Lung (tissue), 12 donors: ENCODE measurements around the gene MICU1. TPM values are rescaled to one million over a fixed set of nuclear protein-coding genes. Genes with fewer than 3 reads are reported as not detected.
"Not testable (repeated sequence)": the region's sequence is repeated elsewhere in the genome, so short reads cannot be mapped to it uniquely, and the experiment has no call there.

Experiments
- ATAC-seq: fragments of 200-7000 bp; cut with Tn5 transposase; one replicate; pipeline ENCODE4 v1.9.1; 2020; ENCODE audit warnings: moderate number of reproducible peaks; ENCODE audit not compliant: insufficient read depth, low FRiP score
- DNase-seq, 3 donors: peaks; one replicate each; pipeline ENCODE4 v3.0.0-alpha.2; 2013 to 2017
- H3K27ac ChIP-seq, 2 donors: one replicate each; pipeline ENCODE4 v1.5.1; 2013; ENCODE audit warnings: mild to moderate bottlenecking in 2 of 2, moderate library complexity in 2 of 2, control low read depth in 1 of 2, inconsistent platforms in 1 of 2, low read depth in 1 of 2, low read length in 1 of 2
- H3K27me3 ChIP-seq, 3 donors: one replicate each; pipeline ENCODE4 v1.5.1; 2013; ENCODE audit warnings: low read length in 2 of 3; ENCODE audit not compliant: control insufficient read depth in 3 of 3, insufficient read depth in 3 of 3
- H3K36me3 ChIP-seq, 4 donors: one replicate each; pipeline ENCODE4 v1.5.1; 2013; ENCODE audit warnings: low read length in 4 of 4, mild to moderate bottlenecking in 1 of 4, moderate library complexity in 1 of 4; ENCODE audit not compliant: control insufficient read depth in 4 of 4, insufficient read depth in 4 of 4
- H3K4me1 ChIP-seq, 5 donors: one replicate each; pipeline ENCODE4 v1.5.1; 2013; ENCODE audit warnings: low read length in 5 of 5, mild to moderate bottlenecking in 2 of 5, moderate library complexity in 1 of 5; ENCODE audit not compliant: control insufficient read depth in 5 of 5, insufficient read depth in 5 of 5
- H3K4me3 ChIP-seq: one replicate; pipeline ENCODE4 v1.5.1; 2013; ENCODE audit warnings: mild to moderate bottlenecking, control low read depth, moderate library complexity
- H3K9ac ChIP-seq, 2 donors: one replicate each; pipeline ENCODE4 v1.5.1; 2013; ENCODE audit warnings: low read length in 2 of 2, control low read depth in 1 of 2; ENCODE audit not compliant: insufficient read depth in 1 of 2
- H3K9me3 ChIP-seq, 4 donors: one replicate each; pipeline ENCODE4 v1.5.1; 2013; ENCODE audit warnings: low read length in 3 of 4, mild to moderate bottlenecking in 1 of 4, moderate library complexity in 1 of 4; ENCODE audit not compliant: control insufficient read depth in 4 of 4, insufficient read depth in 3 of 4
- WGBS, 2 donors: extraction: QIAGEN DNeasy Blood & Tissue Kit; methylation state at CpG; one replicate each; pipeline ENCODE4 v1.1.7; 2013; 5-methylcytosine and 5-hydroxymethylcytosine counted together
- polyA plus RNA-seq, 2 donors: library from polyadenylated mRNA; stranded (reverse); fragments of 200-250 nt; gene quantifications; one replicate each; pipeline ENCODE4 v1.2.1, GENCODE V29; 2013
- total RNA-seq, 2 donors: library from RNA; depleted of rRNA in 1 of 2; stranded (reverse); fragments of >200 nt in 1 of 2; gene quantifications; one replicate each; pipeline ENCODE4 v1.2.1, GENCODE V29; 2014 to 2021
- TF ChIP-seq, protein P1 (sequence below): IDR thresholded peaks from 2 replicates; pipeline ENCODE4 v1.5.1; 2012; ENCODE audit warnings: mild to moderate bottlenecking; ENCODE audit errors: control extremely low read depth, extremely low read depth
- donor health status: control.
- donor health status: control.
- donor health status: Bipolar disorder and iron deficiency.
- donor health status: healthy.
- donor health status: DM: yes; HTN: yes; CAD: no.

Gene MICU1
- total and polyA plus RNA-seq, 4 donors, result 41.9 to 86.4 (median 43.2) TPM

DNA sequence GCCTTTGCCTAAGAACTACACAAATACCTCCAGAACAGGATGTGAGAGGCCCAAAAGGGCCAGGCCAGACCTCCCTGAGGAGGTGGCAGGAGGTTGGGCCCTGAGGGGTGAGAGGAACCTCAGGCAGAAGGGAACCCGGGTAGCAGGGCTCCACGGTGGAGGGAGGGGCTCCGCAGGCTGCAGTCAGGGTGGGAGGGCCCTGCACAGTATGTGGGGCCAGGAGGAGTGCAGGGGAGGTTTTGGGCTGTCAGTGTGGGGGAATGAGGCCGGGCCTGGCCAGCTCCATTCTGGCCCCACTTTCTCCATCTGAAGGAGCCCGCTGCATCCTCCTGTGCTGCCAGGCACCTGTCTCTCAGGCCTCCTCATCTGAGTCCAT, 297.1 kb downstream of the MICU1 start:
- Histone ChIP-seq H3K9ac (no peak overlapping the region), H3K4me3 (no peak overlapping the region), H3K4me1 (peaks cover 4 to 42% (median 14%) of the 10 kb centered on the region in 5 donors), H3K27me3 (no peaks in the 10 kb centered on the region), H3K27ac (peak overlapping the region in 1 of 2 donors; percentile 89), H3K9me3 (no peaks in the 10 kb centered on the region), H3K36me3 (peaks cover 0 to 2% (median 0%) of the 10 kb centered on the region in 4 donors)
- WGBS, 2 donors, result 41 to 52% methylated on average over 5 of the region's 5 CpGs
- no peak for DNase-seq
- no peak for ATAC-seq
- TF ChIP-seq, protein P1, sequence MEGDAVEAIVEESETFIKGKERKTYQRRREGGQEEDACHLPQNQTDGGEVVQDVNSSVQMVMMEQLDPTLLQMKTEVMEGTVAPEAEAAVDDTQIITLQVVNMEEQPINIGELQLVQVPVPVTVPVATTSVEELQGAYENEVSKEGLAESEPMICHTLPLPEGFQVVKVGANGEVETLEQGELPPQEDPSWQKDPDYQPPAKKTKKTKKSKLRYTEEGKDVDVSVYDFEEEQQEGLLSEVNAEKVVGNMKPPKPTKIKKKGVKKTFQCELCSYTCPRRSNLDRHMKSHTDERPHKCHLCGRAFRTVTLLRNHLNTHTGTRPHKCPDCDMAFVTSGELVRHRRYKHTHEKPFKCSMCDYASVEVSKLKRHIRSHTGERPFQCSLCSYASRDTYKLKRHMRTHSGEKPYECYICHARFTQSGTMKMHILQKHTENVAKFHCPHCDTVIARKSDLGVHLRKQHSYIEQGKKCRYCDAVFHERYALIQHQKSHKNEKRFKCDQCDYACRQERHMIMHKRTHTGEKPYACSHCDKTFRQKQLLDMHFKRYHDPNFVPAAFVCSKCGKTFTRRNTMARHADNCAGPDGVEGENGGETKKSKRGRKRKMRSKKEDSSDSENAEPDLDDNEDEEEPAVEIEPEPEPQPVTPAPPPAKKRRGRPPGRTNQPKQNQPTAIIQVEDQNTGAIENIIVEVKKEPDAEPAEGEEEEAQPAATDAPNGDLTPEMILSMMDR, result no peak

GRCh38 chr10:72328045-72328828, 297.6 kb downstream of the MICU1 start:
- 29 to 53% methylated on average over 14 of the region's 14 CpGs for WGBS, 2 donors
- no peak overlapping the region for H3K4me3 ChIP-seq
- no peaks in the 10 kb centered on the region for H3K27me3 ChIP-seq
- TF ChIP-seq, protein P1, result peak; percentile 42
- DNase-seq, result peak; percentile 71 to 83 (median 79)
- ATAC-seq, result no peak
- H3K4me1 ChIP-seq, result peaks cover 4 to 45% (median 19%) of the 10 kb centered on the region in 5 donors
- no peak overlapping the region for H3K9ac ChIP-seq
- no peaks in the 10 kb centered on the region for H3K9me3 ChIP-seq
- H3K36me3 ChIP-seq, result no peaks in the 10 kb centered on the region
- peak overlapping the region; percentile 52 to 89 for H3K27ac ChIP-seq

- H3K27me3 ChIP-seq, H3K4me3 ChIP-seq, H3K9ac ChIP-seq, ATAC-seq, H3K9me3 ChIP-seq, H3K36me3 ChIP-seq, DNase-seq: not testable (repeated sequence)
- Histone ChIP-seq H3K4me1 (peaks cover 4 to 44% (median 20%) of the 10 kb centered on the region in 5 donors), H3K27ac (peak overlapping the region in 1 of 2 donors; percentile 9)
- 54 to 75% methylated on average over 32 of the region's 32 CpGs for WGBS, 2 donors
Observed at GRCh38 chr10:72326665-72327603, 298.9 kb downstream of the MICU1 start.

GRCh38 chr10:72325243-72326175, 300.4 kb downstream of the MICU1 start:
- peaks cover 6 to 47% (median 31%) of the 10 kb centered on the region in 5 donors for H3K4me1 ChIP-seq
- peak overlapping the region in 1 of 2 donors; percentile 47 for H3K9ac ChIP-seq
- H3K36me3 ChIP-seq, H3K9me3 ChIP-seq, H3K27me3 ChIP-seq, H3K4me3 ChIP-seq, ATAC-seq: not testable (repeated sequence)
- H3K27ac ChIP-seq, result peak overlapping the region; percentile 67 to 84
- peak; percentile 91 to 97 (median 94) for DNase-seq
- 64 to 73% methylated on average over 44 to 49 of the region's 49 CpGs for WGBS, 2 donors
